GM12892 (cell line): ENCODE measurements around the gene JAK3.

Experiments used
- DNase-seq: peaks from one replicate; pipeline ENCODE4 v3.0.0; 2011; ENCODE audit not compliant: insufficient read length
- FAIRE-seq: peaks from 2 replicates; lab custom pipeline; 2011; peaks lifted over from hg19 to GRCh38; lab: Jason Lieb, UNC
- POLR2A ChIP-seq: IDR thresholded peaks from 2 replicates; pipeline ENCODE4 v1.6.1; 2011; ENCODE audit warnings: low read depth, low read length, control low read depth
- POLR2AphosphoS5 ChIP-seq: IDR thresholded peaks from 2 replicates; pipeline ENCODE4 v1.6.1; 2011; ENCODE audit warnings: low read depth, low read length, control low read depth
- TAF1 ChIP-seq: IDR thresholded peaks from 2 replicates; pipeline ENCODE4 v1.6.1; 2011; ENCODE audit warnings: low read depth, mild to moderate bottlenecking, control low read depth, low read length, borderline replicate concordance

The JAK3 gene

DNA sequence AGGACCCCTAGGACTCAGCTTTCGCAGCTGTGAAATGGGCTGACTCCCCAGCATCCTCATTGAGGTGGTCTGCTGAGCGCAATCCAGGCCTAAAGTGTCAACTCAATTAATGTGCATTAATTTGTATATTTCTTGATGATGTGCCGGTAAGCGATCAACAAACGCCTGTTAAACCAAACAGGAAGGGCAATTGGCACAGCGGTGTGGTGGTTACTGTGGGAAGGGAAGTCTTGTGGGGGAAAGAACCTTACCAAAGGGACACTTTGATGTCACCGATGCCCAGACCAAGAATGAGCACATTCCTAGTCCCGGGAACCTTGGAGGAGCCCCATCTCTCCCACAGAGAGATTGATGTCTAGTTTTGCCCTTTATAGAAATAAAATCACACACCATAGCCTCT is 1.6 kb downstream of the JAK3 start:
- FAIRE-seq (no peak), DNase-seq (no peak)
- TF ChIP-seq POLR2A (no peak), TAF1 (no peak), POLR2AphosphoS5 (no peak)

DNA sequence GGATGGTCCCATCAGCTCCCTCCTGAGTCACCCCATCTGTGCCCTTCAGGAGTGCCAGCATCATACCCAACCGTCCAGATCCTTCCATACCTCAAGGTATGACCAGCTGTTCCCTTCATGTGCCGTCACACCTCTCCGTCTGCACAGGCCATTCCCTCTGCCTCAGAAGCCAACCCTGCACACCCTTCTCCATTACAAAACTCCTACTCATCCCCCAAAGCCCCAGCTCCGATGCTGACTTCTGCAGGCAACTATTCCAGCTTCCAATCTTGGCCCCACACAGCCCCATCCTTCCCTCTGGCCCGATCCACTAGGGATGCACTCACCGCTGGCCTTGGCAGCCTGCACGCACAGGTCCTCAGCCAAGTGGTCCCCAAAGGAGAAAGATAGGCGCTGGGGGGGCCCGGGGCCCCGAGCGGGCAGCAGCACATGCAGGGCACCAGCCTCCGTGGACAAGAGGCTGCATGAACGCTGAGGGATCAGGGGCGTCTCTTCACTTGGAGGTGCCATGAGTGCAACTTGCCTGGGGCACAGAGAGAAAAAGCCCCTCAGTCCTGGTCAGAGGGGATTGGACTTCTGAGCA is 3.8 kb downstream of the JAK3 start:
- no peak for FAIRE-seq
- DNase-seq, result no peak
- TF ChIP-seq TAF1 (no peak), POLR2A (no peak), POLR2AphosphoS5 (no peak)

DNA sequence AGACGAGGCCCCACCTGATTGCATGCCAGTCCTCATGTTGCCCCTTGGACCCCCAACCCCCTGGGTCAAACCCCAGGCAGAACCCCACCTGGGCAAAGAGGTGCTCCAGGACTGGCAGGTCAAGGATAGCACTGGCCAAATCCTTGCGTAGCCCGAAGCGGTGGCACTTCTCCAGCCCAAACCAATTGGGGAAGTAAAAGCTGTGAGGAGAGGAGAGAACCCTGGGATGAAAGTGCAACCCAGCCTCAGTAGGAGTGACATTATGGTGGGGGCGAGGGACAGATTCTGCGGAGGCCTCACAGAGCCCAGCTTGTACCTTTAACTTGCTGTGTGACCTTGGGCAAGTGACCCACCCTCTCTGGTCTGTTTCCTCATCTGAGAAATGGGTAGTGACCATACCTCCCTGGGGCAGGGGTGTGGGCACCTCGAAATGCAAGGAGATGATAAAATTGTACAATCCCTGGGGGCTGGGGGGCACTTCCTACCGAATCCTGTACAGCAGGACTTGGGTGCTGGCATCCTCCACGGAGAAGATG is 4.4 kb downstream of the JAK3 start:
- TF ChIP-seq POLR2AphosphoS5, result no peak
- TF ChIP-seq TAF1, result no peak
- no peak for TF ChIP-seq POLR2A
- DNase-seq, result no peak
- no peak for FAIRE-seq

DNA sequence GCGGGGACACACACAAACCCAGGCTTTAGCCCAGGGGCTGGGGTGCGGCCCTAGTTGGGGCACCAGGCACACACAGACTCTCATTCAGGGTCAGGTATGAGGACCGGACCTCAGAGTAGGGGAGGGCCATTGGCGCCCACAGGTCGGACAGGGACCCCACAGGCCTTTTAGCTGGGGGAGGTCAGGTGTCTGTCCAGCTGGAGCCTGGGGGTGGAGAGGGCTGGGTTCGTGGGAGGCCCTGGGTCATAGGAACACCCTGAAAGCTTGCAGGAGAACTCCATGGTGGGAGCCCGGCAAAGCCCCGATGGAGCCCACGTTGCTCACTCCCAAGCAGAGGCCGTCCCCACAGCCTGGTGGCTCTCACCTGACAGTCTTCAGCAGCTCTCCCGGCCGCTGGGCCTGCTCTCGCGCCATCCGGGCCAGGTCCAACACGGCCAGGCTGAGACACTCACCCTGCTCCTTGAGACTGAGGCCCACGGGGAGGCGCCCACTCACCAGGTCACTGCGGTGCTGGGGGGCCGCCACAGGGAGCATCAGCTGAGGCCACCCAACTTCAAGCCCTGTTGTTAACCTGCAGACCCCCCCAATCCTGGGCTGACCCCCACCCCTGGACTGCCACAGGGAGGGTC is 5.0 kb downstream of the JAK3 start:
- DNase-seq (no peak), FAIRE-seq (no peak)
- TF ChIP-seq POLR2AphosphoS5 (no peak), POLR2A (no peak), TAF1 (no peak)

DNA sequence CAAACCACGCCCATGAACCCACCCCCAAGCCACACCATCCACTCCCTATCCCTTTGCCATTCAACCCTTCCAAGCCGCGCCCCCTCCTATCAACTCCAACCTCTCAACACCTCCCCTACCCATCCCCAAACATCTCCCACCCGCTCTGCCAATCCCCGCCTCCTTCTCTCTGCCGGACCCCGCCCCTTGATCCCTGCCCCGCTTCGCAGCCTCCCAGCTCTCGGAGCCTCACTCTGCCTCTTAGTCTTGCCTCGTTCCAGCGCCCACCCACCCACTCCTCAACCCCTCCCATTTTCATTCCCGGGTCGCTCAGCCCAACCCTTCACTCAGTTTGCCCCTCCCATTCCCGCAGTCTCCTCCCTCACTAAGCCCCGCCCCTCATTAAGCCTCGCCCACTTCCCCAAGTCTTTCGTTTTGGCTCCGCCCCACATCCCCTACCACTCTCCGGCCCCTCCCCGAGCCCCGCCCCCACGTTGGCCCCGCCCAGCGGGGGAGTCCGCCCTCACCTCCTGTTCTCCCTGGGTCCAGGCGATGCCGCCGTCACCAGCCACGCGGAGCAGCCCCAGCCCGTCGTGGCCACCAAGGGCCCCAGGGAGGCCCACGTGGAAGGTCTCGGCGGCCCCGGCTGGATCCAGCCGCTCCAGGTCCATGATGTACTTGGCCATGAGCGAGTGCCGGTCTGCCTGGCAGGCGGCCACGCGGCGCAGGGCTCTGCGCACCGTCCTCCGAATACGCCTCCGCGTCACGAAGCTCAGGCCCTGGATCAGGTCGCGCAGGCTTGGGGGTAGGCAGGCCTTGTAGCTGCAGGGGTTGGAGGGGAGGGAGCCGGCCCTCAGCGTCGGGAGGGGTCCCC is 5.7 kb downstream of the JAK3 start:
- TF ChIP-seq POLR2A (no peak), TAF1 (no peak), POLR2AphosphoS5 (no peak)
- DNase-seq, result no peak
- no peak for FAIRE-seq

DNA sequence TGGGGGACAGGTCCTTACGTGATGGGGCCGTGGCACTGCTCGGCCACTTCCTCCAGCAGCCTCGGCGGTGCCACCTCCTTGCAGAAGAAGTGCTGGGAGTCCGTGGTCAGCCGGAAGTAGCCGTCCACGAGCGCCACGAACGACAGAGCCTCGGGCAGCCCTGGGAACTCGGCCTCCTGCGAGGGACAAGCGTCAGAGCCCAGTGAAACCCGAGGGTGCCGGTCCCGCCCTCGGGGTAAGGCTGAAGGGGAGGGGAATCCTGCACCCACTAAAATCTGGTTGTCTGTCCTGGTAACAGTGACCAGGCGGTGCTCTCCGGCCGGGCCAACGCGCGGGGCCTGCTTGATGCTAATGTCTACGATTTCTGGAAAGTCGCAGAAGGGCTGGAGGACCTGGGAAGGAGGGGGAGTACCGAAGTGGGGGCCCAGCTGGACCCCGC is 6.4 kb downstream of the JAK3 start:
- TF ChIP-seq TAF1, result no peak
- no peak for TF ChIP-seq POLR2AphosphoS5
- TF ChIP-seq POLR2A, result no peak
- no peak for FAIRE-seq

DNA sequence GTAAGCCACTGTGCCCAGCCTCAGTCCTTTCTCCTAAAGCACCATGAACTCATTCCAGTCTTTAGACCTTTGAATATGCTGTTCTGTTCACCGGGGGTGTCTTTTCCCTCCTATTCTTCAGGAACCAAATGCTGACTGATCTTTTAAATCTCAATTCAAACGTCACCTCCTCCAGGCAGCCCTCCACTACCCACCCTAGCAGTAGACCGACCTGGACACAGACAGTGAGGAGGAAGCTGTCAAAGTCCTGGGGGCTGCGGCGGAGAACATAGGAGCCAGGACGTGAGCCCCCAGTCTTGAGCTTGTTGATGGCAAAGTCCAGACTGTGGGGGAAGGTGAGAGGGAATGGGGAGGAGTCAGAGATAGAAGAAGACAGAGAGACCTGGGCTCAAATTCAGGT is 7.8 kb downstream of the JAK3 start:
- DNase-seq, result no peak
- TF ChIP-seq TAF1 (no peak), POLR2A (no peak), POLR2AphosphoS5 (no peak)
- no peak for FAIRE-seq

More for the DNA sequence above, 6.4 kb downstream of the JAK3 start:
- DNase-seq, result no peak

DNA sequence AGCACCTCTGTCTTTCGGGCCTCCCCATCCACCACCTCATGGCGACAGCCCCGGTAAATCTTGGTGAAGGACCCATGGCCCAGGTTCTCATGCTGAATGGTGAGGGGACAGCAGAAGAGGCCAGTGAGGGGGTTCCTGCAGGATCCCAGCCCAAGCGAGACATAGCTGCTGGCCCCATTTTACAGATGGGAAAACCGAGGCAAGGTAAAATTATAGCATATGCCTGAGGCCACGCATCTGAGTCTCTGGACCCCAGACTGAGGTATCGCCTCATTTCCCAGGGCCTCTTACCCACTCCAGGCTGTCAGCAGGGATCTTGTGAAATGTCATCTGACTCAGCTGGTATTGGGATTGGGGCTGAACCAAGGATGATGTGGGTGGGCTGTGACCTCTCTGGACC is 9.8 kb downstream of the JAK3 start:
- DNase-seq (no peak), FAIRE-seq (no peak)
- TF ChIP-seq POLR2AphosphoS5 (no peak), TAF1 (no peak), POLR2A (no peak)

DNA sequence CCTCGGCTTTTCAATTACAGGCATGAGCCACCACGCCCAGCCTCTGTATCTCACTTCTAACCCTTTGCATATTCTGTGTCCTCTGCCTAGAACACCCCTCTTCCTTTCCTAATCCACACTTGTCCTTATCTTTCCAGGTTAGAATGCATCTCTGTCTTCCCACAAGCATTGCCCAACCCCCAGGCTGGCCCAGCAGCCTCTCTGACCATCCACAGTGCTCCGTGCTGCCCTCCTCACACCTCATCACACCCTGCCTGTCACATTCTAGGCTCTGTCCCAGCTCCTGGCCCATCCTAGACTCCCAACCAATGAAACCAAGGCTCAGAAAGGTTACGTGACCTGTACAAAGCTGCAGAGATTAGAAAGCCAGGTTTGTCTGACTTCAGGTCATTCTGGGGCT is 11.3 kb downstream of the JAK3 start:
- DNase-seq (no peak), FAIRE-seq (no peak)
- TF ChIP-seq POLR2AphosphoS5, result no peak
- no peak for TF ChIP-seq POLR2A
- TF ChIP-seq TAF1, result no peak

DNA sequence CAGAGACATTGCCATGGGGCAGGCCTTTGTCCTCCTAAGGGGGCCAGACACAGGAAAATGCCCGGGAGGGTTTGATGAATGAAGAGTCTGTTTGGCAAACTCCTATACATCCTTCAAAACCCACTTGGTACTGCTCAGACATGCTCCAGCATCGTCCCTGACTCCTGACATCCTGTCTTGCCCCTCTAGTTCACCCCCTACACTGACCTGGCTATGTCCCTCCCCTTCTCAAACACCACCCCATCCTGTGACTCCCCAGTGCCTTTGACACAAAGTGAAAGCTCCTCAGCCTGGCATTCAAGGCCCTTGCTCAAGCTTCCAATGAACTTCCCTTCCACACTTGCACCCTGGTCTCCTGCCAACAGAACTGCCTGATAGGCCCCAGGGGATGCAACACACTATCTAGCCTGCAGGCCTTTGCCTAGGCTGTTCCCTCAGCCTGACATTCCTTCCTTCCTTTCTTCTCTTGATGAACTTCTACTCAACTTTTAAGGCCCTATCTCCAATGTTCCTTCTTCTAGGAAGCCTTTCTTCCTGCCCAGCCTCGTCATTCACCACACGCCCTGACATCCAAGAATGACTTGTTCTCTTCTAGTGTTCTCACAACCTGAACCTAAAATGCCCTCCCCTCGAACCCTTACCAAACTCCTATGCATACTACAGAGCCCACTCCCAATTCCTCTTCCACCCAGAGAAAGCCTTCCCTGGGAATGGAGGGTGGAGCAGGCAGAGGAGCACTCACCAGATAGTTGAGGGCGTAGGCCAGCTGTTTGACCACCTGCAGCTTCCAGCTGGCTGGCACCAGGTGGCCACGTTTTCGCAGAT is 12.4 kb downstream of the JAK3 start:
- FAIRE-seq (no peak), DNase-seq (no peak)
- TF ChIP-seq TAF1 (no peak), POLR2AphosphoS5 (no peak), POLR2A (no peak)
